Activated CD4-positive, alpha-beta T cell treated with anti-CD3 and anti-CD28 coated beads, Interleukin-2, amount 10 ng/mL, durations not matched to agents 24 days and 14 days (primary cell): ENCODE measurements around the gene FBH1. TPM values are rescaled to one million over a fixed set of nuclear protein-coding genes. Genes with fewer than 3 reads are reported as not detected.
"Not testable (repeated sequence)": the region's sequence is repeated elsewhere in the genome, so short reads cannot be mapped to it uniquely, and the experiment has no call there.

Experiments
- DNase-seq: peaks from one replicate; pipeline ENCODE4 v3.0.0; 2022
- H3K27ac Mint-ChIP-seq: one replicate; pipeline ENCODE4 v1.8.0; 2022; ENCODE audit warnings: mild to moderate bottlenecking, mixed read lengths
- H3K27me3 Mint-ChIP-seq: one replicate; pipeline ENCODE4 v1.8.0; 2022; ENCODE audit warnings: mixed read lengths
- H3K36me3 Mint-ChIP-seq: one replicate; pipeline ENCODE4 v1.8.0; 2022; ENCODE audit warnings: low read depth, mild to moderate bottlenecking, mixed read lengths
- H3K4me1 Mint-ChIP-seq: one replicate; pipeline ENCODE4 v1.8.0; 2021; ENCODE audit warnings: mixed read lengths
- H3K4me3 Mint-ChIP-seq: one replicate; pipeline ENCODE4 v1.8.0; 2022; ENCODE audit warnings: mild to moderate bottlenecking, moderate library complexity, mixed read lengths
- H3K9me3 Mint-ChIP-seq: one replicate; pipeline ENCODE4 v1.8.0; 2021; ENCODE audit warnings: mixed read lengths
- intact Hi-C: fragments of 100-400 bp; cut with micrococcal nuclease; formaldehyde crosslinking; loops from one replicate; pipeline ENCODE4 v1.15.1; 2023
- total RNA-seq: library from RNA; stranded (reverse); gene quantifications from 2 replicates; pipeline ENCODE4 v1.2.3, GENCODE V29; 2022

FBH1 gene
- 58.4 and 62.9 TPM in 2 replicates for total RNA-seq

DNA sequence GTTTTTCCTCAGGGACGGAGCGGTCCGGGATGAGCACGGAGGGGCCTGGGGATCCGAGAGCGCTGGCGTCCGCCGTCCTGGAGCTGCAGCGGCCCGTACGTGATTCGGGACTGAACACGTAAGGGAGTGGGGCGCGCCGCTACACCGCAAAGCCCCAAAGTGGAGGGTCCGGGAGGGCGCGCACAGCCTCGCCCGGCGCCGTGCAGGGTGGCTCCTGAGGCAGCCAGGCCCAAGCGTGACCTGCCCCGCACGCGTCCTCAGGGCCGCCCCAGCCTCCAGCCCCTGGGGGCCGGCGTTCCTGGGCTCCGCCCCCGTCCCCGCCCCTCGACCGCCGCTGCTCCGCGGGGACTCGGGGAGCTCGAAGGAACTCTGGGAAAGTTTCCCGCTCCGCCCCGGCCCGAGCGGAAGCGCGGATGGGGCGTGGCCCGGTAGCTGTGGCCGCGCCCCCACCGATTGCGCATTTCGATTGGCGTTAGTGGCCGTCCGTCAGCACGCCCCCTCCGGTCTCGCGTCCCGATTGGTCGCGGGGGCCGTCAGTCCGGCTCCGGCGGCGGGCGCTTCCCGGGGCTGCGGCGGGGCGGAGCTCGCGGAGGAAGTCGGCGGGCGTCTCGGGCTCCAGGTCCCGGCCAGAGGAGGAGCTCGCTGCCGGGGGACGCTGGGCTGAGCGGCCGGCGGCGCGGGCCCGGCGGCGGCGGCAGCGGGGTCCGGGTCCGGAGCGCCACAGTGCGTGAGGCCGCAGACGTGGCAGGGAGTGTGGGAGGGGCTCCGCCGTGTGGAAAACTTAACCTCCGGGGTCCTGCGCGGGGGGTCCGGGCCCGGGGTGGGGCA lies at the start of gene FBH1, which contains the start of gene ANKRD16:
TSS of gene FBH1 (plus strand) at position 620 of the 828 bp plus-strand sequence. CDS start at position 723, 103 bp downstream.
TSS of gene ANKRD16 (minus strand) at position 270 of the 828 bp plus-strand sequence. CDS start 539 bp downstream, outside the sequence.
- Mint-ChIP-seq H3K27me3 (no peaks in the 10 kb centered on the region), H3K4me3 (peak within 1 kb of the TSS; percentile 94), H3K4me1 (peaks cover 40% of the 10 kb centered on the region), H3K9me3 (no peaks in the 10 kb centered on the region), H3K27ac (peak within 1 kb of the TSS; percentile 85), H3K36me3 (peaks cover 44% of the 10 kb centered on the region)
- DNase-seq = peak; percentile 100
- intact Hi-C loops = loop anchor here (1.0 to 10.0 kb wide), 5 partner anchors 77 to 445 kb away; partner anchors contain the start of genes GDI2 and IL15RA

DNA sequence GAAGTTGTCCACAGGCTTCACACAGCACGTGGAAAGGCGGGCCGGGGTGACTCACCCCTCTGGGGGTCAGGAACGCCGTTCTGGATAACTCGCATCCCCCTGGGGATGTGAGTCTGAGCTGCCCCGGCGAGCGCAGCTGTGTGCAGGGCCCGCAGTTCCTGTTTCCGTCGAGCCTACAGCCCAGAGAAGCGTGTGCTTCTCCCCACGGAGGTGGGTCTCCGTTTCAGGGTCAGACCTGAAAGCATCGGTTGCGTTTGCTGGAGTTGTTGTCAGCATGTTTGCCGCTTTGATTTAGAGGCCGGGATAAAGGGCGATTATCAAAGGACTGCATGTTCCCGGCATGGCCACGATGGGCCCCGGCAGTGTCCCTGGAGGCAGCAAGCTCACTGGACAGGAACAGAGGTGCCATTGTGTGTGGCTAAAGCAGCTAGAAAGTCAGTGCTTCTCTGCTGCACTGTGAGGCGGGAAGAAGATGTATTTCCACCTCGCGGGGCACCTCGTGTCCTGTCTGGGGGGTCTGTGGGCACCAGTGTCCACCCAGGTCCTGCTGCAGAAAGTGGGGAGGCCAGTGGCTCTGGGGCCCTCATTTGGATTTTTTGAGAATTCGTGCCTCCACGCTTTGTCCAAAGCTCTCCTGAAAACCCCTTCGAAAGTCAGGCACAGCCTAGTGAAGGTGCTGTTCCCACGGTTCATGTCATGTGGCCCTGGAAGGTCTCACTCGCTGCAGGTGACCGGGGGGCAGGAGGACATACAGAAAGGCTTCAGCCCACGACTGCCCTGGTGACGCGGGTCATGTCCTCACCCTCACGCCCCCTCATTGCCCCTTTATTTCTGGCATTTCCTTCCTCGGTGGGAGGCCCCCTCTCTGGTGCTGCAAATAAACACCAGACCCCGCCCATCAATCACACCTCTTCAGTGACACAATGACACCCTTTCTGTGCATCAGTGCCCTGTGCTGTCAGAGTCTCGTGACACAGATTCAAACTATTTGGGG lies 49.4 kb upstream of the FBH1 start:
- Mint-ChIP-seq H3K4me3 (no peak overlapping the region), H3K27me3 (no peaks in the 10 kb centered on the region), H3K9me3 (no peaks in the 10 kb centered on the region), H3K4me1 (peaks cover 11% of the 10 kb centered on the region), H3K36me3 (no peaks in the 10 kb centered on the region), H3K27ac (no peak overlapping the region)
- no peak for DNase-seq
- intact Hi-C loops = no loop called here

DNA sequence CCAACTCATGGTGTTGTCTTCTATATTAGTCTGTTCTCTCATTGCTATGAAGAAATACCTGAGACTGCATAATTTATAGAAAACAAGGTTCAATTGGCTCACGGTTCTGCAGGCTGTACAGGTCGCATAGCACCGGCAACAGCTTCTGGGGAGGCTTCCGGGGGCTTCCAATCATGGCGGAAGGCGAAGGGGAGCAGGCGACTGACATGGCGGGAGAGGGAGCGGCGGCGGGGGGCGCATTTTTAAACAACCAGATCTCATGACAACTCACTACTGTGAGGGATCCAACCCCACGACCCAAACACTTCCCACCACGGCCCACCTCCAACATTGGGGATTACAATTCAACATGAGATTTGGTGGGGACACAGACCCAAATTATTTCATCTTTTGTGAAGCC lies 48.1 kb upstream of the FBH1 start:
- intact Hi-C loops = no loop called here
- DNase-seq = no peak
- Mint-ChIP-seq H3K4me3 (no peak overlapping the region), H3K27ac (no peak overlapping the region), H3K9me3 (no peaks in the 10 kb centered on the region), H3K36me3 (peaks cover 2% of the 10 kb centered on the region), H3K4me1 (peaks cover 20% of the 10 kb centered on the region), H3K27me3 (no peaks in the 10 kb centered on the region)

DNA sequence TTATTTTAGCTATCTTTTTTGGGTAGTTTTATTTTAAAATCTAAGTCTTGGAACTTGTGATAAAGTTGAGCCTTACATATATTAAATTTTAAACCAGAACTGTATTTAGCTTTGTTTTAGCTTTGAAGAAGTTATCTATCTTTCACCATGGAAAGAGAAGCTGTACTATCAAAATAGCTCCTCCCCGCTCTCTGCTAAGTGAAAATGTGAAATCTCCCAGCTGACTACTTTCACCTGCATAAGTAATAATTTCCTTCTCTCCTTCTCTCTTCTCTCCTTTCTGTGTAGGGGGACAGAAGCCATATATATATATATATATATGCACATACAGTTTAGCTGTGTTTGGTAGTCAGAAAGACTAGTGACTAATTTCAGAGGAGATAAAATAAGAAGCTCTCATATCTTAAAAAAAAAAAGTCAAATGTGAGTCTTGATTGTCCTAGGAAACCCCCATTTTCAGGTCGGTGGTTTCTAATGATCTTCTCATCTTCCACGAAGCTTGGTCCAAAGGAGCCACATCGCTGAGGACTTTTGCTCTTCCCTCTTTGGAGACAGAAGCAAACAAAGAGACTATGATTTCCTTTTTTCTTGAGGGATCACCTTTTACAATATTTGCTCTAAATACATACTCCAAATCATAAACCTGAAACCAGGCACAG lies 46.2 kb upstream of the FBH1 start:
- H3K4me3 Mint-ChIP-seq = peak overlapping the region; percentile 4
- no peaks in the 10 kb centered on the region for H3K27me3 Mint-ChIP-seq
- no peaks in the 10 kb centered on the region for H3K9me3 Mint-ChIP-seq
- peaks cover 20% of the 10 kb centered on the region for H3K4me1 Mint-ChIP-seq
- intact Hi-C loops = loop anchor here (1.0 kb wide), 2 partner anchors 24 to 30 kb away; no protein-coding TSS in a partner anchor
- DNase-seq = no peak
- peaks cover 2% of the 10 kb centered on the region for H3K36me3 Mint-ChIP-seq
- peak overlapping the region; percentile 67 for H3K27ac Mint-ChIP-seq

DNA sequence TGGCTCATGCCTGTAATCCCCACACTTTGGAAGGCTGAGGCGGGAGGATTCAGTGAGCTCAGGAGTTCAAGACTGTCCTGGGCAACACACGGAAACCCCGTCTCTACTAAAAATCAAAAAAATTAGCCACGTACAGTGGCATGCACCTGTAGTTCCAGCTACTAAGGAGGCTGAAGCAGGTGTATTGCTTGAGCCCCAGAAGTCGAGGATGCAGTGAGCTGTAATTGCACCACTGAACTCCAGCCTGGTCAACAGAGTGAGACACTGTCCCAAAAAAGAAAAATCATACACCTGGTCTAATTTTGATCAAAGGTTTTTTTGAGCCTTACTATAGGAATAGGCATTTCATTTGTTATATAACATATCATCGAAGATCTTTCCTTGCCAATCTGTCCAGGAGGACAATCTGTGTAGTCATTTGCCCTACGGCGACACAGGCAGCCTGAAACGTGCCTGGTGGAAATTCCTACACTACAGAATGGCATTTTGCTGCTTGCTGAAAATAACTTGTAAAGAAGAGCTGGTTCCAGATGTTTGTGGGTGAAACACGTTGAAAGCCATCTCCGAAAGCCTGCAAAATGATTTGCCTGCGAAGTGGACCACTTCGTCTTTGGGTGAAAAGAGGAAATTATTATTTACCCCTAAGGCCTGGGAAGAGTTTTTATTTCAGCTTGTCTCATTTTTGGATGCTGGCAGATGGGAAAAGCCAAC lies 45.5 kb upstream of the FBH1 start:
- Mint-ChIP-seq H3K9me3 (no peaks in the 10 kb centered on the region), H3K27ac (peak overlapping the region; percentile 67), H3K4me3 (peak overlapping the region; percentile 4), H3K4me1 (peaks cover 20% of the 10 kb centered on the region), H3K36me3 (peaks cover 2% of the 10 kb centered on the region), H3K27me3 (no peaks in the 10 kb centered on the region)
- no peak for DNase-seq
- intact Hi-C loops = loop anchor here (1.0 kb wide), 2 partner anchors 24 to 30 kb away; no protein-coding TSS in a partner anchor

DNA sequence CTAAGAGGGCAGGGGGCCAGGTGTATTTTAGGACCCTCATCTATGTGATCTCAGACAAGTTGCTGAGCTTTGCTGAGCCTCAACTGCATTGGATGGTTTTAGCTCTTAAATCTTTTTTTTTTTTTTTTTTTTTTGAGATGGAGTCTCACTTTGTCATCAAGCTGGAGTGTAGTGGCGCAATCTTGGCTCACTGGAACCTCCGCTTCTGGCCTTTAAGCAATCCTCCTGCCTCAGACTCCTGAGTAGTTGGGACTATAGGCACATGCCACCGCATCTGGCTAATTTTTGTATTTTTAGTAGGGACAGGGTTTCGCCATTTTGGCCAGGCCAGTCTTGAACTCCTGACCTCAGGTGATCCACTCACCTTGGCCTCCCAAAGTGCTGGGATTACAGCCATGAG lies 43.4 kb upstream of the FBH1 start:
- peaks cover 20% of the 10 kb centered on the region for H3K4me1 Mint-ChIP-seq
- H3K27me3 Mint-ChIP-seq, DNase-seq, H3K9me3 Mint-ChIP-seq, intact Hi-C loops, H3K36me3 Mint-ChIP-seq, H3K4me3 Mint-ChIP-seq: not testable (repeated sequence)
- peak overlapping the region; percentile 96 for H3K27ac Mint-ChIP-seq

DNA sequence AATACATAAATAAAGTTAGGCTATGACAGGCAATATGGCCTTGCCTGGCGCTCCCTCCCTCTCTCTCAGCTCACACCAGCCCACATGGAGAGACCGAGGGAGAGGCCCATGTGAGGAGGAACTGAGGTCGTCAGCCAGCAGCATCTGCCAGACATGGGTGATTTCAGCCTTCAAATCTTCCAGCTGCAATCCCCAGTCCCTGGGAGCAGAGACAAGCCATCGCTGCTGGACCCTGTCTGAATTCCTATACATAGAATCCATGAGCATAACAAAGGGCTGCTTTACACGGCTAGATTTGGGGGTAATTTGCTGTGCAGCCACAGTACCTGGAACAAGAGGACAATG lies 35.9 kb upstream of the FBH1 start:
- peaks cover 4% of the 10 kb centered on the region for H3K4me1 Mint-ChIP-seq
- H3K36me3 Mint-ChIP-seq = no peaks in the 10 kb centered on the region
- intact Hi-C loops = no loop called here
- H3K27ac Mint-ChIP-seq = no peak overlapping the region
- DNase-seq = no peak
- peaks cover 2% of the 10 kb centered on the region for H3K27me3 Mint-ChIP-seq
- no peak overlapping the region for H3K4me3 Mint-ChIP-seq
- no peaks in the 10 kb centered on the region for H3K9me3 Mint-ChIP-seq

DNA sequence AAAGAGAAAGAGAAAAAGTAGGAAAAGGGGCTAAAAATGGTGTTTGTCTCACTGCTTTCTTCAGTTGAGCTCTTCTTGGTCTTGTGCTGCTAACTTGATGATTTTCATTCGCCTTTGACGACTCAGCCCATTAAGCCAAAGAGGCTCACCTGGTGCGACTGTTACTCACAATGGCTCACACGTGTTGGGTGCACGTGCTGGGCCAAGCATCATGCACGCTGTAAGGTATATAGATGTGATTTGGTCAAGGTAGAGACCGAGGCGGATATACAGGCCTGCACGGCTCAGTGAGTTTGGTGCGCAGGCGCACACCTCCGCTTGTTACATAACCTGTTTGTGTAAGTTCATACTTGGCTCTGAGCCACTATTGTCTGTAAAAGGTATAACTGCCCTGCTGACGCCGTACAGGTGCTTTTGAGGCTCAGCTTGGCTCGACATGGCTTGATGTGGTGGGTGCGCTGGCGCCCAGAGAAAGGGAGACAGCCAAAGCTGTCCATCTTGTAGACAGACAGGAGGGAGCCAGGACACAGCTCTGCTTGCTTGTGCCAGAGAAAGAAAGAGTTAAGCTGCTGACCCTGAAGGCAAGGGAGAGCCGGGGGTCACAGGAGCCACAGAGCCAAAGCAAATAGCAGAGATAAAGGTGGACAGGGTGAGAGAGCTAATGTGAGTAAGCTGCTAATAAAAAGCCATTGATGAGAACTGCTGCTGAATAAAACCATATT lies 33.9 kb upstream of the FBH1 start:
- no peaks in the 10 kb centered on the region for H3K36me3 Mint-ChIP-seq
- intact Hi-C loops = no loop called here
- peaks cover 4% of the 10 kb centered on the region for H3K4me1 Mint-ChIP-seq
- no peaks in the 10 kb centered on the region for H3K9me3 Mint-ChIP-seq
- no peak overlapping the region for H3K4me3 Mint-ChIP-seq
- no peak overlapping the region for H3K27ac Mint-ChIP-seq
- no peak for DNase-seq
- peaks cover 2% of the 10 kb centered on the region for H3K27me3 Mint-ChIP-seq

DNA sequence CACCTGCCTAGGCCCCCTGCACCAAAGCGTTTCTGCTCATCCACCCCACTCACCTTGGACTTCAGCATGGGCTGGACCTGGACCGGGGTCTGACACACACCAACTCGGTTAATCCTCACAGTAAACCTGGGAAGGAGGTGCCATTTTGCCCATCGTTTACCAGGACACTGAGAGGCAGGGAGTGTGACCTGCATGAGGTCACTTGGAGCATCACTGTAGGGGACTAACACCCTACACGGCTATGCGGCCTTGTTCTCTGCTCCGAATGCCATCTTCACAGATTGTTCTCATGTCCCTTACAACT lies 33.4 kb upstream of the FBH1 start:
- Mint-ChIP-seq H3K4me3 (no peak overlapping the region), H3K27ac (no peak overlapping the region), H3K4me1 (peaks cover 4% of the 10 kb centered on the region), H3K9me3 (no peaks in the 10 kb centered on the region), H3K27me3 (peaks cover 2% of the 10 kb centered on the region), H3K36me3 (no peaks in the 10 kb centered on the region)
- no peak for DNase-seq
- intact Hi-C loops = no loop called here

DNA sequence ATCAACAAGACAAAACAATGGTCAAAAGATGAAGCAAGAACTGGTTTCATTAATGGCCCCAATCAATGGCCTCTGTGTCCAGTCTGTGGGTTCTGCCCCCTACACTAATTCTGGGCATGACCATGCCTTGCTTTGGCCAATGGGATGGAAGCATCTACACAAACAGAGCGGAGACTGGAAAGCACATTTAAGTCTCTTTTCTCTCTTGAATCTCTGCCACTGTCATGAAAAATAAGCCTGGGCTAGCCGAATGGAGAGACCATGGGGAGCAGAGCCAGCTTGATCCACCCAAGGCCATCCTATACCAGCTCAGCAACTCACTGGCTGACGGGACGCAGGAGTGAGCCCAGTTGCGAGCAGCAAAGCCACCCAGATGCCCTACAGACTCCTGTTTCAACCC lies 31.2 kb upstream of the FBH1 start:
- no peak overlapping the region for H3K27ac Mint-ChIP-seq
- intact Hi-C loops = no loop called here
- H3K4me3 Mint-ChIP-seq = no peak overlapping the region
- peaks cover 2% of the 10 kb centered on the region for H3K36me3 Mint-ChIP-seq
- no peak for DNase-seq
- no peaks in the 10 kb centered on the region for H3K9me3 Mint-ChIP-seq
- H3K4me1 Mint-ChIP-seq = no peaks in the 10 kb centered on the region
- peaks cover 2% of the 10 kb centered on the region for H3K27me3 Mint-ChIP-seq

DNA sequence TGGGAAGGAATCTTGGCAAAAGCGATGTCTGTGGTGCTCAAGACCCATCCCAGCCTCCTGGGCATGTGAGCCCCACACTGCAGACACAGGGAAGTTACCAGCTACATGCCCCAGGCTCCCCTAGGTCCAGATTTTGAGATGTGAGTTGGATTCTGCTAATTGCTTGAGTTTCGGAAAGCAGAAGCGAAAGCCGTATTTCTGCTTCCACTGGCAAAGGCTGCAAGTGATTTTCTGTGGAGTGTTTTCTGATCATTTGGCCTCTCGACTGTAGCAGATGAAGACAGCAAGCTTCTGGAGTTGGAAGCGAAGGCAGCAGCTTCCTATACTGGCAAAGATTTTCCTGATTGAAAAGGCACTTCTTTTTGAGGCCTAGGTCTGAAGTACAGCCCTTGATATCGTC lies 30.0 kb upstream of the FBH1 start:
- Mint-ChIP-seq H3K27ac (no peak overlapping the region), H3K4me1 (no peaks in the 10 kb centered on the region), H3K36me3 (peaks cover 2% of the 10 kb centered on the region), H3K9me3 (no peaks in the 10 kb centered on the region), H3K4me3 (no peak overlapping the region), H3K27me3 (peaks cover 2% of the 10 kb centered on the region)
- intact Hi-C loops = no loop called here
- DNase-seq = no peak

DNA sequence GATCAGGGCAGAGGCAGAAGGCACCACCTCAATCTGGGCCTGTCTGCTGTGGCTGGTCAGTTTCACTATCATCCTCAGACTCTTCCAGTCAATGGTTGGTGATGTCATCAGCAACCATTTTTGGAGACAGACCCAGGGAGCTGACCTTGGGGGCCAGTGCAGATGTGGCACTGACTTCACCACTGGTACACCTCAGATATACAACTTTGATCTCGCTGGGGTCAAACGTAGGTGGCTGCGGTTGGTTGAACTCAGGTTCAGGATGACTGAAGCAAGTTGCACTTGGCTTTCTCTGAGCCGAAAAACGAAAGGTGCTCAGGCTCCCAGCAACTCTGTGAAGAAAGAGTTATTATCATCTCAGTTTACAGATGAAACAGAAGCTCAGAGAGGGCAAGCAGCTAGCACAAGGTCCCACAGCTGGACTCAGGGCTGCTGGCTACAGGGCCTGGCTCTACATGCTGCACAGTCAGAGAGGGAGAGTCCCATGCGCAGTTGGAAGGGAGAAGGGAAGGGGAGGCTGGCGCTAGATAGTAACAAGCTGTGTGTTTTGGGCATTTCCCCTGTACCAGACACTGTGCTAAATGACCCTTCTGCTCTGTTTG lies 27.6 kb upstream of the FBH1 start:
- Mint-ChIP-seq H3K4me1 (peaks cover 5% of the 10 kb centered on the region), H3K9me3 (no peaks in the 10 kb centered on the region), H3K36me3 (peaks cover 2% of the 10 kb centered on the region), H3K4me3 (no peak overlapping the region), H3K27ac (no peak overlapping the region), H3K27me3 (no peaks in the 10 kb centered on the region)
- DNase-seq = no peak
- intact Hi-C loops = no loop called here
